GM21447 (cell line): Measurements from ENCODE around the gene TRAPPC3.
A peak's percentile ranks its signal among the peaks of the same experiment; 100 is the strongest.
"Not testable (repeated sequence)": the region's sequence is repeated elsewhere in the genome, so short reads cannot be mapped to it uniquely, and the experiment has no call there.

Experiments used
- ATAC-seq: cut with Tn5 transposase; IDR thresholded peaks from one replicate; pipeline ENCODE4 v1.9.1; 2021; ENCODE audit not compliant: unreplicated experiment

TRAPPC3 gene

DNA sequence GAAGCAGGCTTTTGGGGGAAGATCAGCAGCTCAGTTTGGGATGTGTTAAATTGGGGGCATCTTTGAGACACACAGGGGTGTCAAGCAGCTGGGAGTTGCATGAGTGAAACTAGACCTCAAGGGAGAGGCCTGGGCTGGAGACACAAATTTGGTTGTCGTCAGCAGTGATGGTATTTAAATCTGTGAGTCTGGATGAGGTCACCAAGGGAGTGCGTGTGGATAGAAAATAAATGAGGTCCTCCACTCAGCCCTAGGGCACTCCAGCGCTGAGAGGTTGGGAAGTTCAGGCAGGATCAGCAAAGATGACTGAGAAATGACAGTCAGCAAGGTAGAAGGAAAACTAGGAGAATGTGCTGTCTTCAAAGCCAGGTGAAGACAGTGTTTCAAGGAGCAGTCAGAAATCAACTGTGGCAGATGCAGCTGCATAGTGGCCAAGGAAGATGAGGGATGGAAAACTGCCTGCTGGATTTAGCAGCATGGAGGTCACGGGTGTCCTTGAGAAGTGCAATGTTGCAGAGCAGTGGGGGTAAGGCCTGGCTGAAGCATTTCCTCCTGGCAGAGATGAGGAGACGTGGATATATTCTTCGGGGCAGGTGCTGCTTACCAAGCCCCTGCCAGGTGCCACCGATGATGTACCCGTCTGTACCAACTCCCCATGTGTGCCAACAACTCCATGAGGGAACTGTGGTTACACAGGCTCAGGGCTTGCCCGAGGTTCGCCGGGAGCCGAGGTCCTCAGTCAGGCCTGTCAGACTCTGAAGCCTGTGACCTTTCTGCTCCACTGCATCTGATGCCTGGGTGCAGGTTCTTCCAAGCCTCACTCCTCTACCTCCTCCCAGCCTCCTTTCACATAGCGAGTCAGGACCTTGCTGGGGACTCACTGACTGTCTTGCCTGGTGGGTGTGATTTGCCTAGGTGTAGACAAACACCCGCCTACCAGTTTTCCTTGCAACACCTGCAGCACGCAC is 17.9 kb upstream of the TRAPPC3 start:
- no peak for ATAC-seq

DNA sequence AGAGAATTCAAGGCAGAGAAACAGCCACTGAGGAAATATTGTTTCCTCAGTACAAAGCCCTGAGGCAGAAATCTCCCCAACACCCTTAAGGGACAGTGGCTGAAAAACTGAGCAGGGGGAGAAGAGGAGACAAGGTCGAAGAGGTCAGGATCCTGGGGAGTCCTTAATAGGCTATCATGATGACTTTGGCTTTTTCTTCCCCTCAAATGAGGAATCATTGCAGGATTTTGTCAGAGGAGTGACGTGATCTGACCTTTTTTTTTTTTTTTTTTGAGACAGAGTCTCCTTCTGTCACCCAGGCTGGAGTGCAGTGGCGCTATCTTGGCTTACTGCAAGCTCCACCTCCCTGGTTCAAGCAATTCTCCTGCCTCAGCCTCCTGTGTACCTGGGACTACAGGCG is 16.9 kb upstream of the TRAPPC3 start:
- no peak for ATAC-seq

DNA sequence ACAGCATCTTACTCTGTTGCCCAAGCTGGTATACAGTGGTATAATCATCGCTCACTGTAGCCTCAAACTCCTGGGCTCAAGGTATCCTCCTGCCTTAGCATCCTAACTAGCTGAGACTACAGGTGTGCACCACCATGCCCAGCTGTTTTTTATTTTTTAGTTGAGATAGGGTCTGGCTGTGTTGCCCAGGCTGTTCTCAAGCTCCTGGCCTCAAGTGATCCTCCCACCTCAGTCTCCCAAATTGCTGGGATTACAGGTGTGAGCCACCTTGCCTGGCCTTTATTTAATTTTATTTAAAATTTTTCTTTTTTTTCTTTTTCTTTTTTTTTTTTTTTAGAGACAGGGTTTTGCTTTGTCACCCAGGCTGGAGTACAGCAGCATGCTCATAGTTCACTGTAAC is 15.9 kb upstream of the TRAPPC3 start:
- ATAC-seq, result no peak

DNA sequence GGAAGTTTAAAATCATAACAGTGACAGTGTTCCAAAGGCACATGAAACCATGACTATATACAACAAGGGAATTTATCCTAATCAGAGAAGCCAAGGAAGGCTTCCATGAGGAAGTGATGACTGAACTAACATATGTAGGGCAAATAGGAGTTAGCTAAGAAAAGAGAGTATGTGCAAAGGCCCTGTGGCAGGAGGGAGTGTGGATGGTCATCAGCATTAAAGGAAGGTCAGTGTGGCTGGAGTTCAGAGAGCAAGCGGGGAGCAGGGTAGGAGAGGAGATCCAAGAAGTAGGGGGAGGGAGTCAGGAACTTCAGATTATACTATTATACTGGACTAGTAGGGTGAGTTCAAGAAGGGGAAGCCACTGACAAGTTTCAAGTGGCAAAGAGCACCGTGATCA is 15.1 kb upstream of the TRAPPC3 start:
- no peak for ATAC-seq

GRCh38 chr1:36163426-36163825 is 14.1 kb upstream of the TRAPPC3 start:
- ATAC-seq, result no peak

- no peak for ATAC-seq
Observed at GRCh38 chr1:36162680-36163239, 13.5 kb upstream of the TRAPPC3 start.

- no peak for ATAC-seq
Observed at GRCh38 chr1:36161641-36162531, 12.6 kb upstream of the TRAPPC3 start.

GRCh38 chr1:36160949-36161485 is 11.7 kb upstream of the TRAPPC3 start:
- peak; percentile 36 for ATAC-seq

- no peak for ATAC-seq
Observed at GRCh38 chr1:36160388-36160948, 11.2 kb upstream of the TRAPPC3 start.

DNA sequence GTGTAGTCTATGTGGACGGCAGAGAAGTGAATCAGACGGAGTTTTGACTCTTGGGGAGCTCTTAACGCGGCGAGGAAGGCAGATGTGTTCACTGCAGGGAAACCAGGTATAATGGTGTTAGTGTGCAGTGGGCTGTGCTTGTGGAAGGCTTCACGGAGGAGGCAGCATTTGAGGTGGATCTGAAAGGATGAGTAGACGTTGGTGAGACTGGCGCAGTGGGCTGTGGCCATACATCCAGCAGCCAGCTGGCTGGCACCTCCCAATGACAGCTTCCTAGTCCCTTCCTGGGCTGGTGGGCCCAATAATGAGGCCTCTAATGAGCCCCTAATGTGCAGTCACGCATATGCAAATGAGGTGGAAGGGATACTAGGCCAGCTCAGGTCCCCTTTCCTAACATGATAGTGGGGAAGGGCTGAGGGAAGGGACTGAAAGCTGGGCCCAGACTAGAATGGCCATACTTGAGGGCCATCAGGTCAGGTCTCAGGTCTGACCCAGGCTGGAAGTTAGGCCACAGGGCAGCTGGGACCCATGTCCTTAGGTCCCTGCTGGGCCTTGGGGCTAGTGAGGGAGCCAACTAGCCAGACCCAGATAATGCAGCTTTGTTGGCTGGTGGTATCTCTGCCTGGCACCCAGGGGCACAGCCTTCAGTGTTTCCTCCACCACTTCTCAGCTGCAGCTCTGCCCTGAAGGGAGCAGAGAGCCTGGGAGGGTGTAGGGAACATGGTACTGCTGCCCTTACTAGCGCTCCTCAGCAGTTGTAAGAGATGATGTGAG is 10.5 kb upstream of the TRAPPC3 start:
- no peak for ATAC-seq

GRCh38 chr1:36158827-36159252 is 9.6 kb upstream of the TRAPPC3 start:
- not testable (repeated sequence) for ATAC-seq

DNA sequence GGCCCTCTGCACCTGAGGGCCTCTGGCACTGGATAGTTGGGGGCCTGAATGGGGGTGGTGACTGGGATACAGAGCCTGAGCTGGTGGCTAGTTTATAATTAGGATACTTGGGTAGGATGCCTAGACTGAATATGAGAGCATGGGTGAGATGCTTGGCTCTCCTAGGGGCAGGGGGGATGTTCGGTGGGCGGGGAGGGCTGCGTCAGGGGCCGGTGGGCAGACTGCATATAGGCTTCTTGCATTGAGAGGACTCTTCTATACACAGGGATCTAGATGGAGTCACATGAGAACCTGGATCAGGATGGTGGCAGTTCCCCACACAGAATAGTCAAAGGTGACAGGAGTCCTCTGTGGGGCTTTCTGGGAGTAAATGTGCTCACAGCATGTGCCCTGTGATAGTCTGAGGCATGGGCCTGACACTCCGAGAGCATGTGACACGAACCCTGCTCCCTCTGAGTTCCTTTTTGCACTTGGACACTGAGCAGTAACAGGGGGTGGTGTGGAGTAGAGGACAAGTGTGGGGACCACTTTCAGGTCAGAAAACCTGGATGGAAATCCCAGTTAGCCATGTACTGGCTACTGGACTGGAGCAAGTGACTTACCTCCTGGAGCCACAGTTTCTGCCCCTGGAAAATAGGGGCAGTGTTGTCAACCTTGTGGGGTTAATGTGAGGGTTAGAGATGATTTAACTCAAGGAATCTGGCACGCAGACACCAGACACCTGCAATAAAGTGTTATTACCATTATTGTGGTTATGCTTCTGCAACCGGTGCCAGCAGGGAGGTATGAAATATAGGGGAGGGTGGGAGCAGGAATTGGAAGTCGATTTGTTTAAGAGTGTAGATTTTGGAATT is 8.9 kb upstream of the TRAPPC3 start:
- no peak for ATAC-seq

DNA sequence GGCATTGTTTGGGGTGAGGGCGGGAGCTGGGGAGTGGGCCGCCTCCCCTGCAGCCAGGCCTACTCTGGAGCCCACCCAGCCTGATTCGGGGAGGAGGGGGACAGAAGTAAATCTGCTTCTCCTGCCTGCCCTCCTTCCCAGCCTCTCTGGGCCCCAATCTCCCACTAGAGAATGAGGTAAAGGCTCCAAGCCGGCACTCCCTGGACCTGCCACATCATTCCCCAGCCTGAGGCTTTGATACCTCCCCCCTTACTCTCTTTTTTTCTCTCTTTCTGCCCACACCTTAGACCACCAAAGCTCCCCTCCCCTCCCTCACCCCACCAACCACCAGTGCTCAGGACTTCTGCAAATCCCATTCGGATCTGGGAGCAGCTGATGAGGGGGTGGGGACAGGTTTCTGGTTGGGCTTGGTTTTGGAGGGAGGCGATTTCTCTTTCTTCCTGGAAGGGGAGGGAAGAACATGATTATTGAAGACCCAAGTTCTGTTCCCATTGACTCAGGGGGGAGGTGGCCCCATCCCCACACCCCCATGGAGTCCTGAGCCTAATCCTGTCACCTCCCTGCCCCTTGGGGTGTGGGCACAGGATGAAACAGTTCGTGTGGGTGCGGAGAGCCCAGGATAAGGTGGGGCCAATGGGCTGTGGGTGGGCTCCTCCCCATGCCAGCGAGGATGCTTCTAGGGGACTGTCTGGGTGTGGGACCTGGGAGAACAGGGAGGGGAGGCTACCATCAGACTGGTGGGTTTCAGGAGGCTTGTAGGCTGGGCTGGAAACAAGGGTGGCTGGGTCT is 8.0 kb upstream of the TRAPPC3 start:
- no peak for ATAC-seq

GRCh38 chr1:36156329-36157114 is 7.2 kb upstream of the TRAPPC3 start:
- no peak for ATAC-seq

DNA sequence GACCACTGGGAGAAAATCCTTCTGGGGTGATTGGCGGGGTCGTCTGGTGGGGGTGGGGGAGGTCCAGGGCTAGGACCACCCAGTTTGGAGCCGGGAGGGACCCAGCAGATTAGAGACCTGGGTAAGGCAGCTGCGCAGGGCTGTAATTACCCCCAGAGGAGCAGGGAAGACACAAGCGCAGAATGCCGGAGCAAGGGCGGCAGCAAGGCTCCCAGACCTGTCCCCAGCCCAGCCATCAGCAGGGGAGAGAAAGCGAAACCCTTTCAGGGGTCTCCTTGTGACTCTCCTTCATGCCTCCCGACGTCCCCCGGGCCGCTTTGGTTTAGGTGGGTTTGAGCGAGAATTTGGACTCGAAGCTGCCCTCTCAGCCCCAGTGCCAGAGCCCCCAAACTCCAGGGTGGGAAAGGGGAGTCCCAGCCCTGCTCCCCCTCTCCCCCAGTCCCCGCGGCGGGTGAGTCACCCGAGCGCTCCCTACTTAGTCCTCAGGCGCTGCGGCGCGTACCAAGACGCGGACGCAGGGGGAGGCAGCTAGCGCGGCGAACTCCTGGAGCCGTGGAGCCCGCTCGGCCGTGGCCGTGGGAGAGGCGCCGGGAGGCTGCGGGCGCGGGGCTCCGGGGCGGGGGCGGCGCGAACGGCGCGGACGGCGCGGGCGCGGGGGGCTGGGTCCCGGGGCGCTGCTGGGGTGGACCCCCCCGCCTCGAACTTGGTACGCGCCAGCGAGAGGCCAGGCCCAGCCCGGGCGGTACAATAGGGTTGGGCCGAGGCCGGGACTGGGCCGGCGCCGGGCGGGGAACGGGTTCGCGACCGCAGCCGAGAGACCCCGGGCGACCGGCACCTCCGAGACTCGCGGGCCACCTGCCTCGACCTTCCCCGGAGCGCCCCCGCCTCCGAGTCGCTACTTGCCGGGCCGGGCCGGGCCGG is 6.4 kb upstream of the TRAPPC3 start, which contains the start of gene MAP7D1:
Gene MAP7D1 (plus strand): TSS at position 753 of the 921 bp plus-strand sequence. CDS start 258 bp downstream, outside the sequence.
- no peak for ATAC-seq

DNA sequence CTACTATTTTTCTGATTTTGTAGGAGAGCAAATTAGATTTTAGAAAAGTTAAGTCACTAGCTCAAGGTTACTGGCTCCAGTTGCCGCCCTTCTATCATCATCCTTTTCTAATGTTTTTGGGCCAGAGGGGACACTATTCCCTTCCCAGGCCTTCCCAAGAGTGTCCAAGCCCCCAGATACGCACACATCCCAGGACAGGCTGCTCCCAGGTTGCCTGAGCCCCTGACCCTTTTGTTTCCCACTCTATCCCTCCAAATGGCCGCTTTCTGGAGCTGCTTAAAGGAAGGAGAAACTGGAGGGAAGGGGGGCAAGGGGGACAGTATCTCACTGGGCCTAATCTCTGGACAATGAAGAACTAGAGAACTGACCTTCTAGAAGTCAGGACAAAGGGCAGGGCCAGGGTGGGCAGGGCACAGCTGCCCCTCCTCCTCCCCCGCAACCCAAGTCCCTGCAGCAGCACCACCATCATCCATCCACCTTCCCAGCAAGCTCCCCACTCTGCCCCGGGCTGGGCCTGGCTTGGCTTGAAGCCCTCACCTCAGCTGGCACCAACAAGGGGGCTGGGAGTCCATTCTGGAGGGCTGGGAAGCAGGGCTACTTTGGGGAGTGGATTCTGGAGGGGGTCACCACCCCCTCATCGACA is 5.6 kb upstream of the TRAPPC3 start:
- ATAC-seq, result no peak
